ENCODE data around the gene WIPF3.

DNA sequence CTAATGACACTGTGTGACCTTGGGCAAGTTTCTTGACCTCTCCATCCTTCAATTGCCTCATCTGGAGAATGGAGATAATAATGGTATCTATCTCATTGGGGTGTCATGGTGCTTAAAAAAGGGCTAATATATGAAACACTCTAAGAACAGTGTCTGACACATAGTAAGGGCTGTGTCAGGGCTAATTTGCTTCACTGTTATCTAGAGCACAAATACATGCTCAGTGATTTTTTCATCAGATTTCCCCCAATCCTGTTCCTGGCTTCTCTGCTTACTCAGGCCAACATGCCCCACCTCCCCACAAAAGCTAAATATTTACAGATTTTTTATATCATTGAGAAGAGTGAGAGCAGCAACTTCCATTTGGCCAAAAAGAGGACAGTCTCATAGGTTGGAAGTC is 20.6 kb downstream of the WIPF3 start:
- TF ChIP-seq POLR2A (IDR thresholded peaks at IDR 0.05) (no peak), POLR2AphosphoS5 (IDR thresholded peaks at IDR 0.05) (no peak)
- TF ChIP-seq, protein P1, sequence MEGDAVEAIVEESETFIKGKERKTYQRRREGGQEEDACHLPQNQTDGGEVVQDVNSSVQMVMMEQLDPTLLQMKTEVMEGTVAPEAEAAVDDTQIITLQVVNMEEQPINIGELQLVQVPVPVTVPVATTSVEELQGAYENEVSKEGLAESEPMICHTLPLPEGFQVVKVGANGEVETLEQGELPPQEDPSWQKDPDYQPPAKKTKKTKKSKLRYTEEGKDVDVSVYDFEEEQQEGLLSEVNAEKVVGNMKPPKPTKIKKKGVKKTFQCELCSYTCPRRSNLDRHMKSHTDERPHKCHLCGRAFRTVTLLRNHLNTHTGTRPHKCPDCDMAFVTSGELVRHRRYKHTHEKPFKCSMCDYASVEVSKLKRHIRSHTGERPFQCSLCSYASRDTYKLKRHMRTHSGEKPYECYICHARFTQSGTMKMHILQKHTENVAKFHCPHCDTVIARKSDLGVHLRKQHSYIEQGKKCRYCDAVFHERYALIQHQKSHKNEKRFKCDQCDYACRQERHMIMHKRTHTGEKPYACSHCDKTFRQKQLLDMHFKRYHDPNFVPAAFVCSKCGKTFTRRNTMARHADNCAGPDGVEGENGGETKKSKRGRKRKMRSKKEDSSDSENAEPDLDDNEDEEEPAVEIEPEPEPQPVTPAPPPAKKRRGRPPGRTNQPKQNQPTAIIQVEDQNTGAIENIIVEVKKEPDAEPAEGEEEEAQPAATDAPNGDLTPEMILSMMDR (IDR thresholded peaks at IDR 0.05), result no peak

Data from gastroesophageal sphincter (tissue), 3 donors.